IMR-90 (cell line): ENCODE measurements around the gene CXCR2.

Experiments
- BHLHE40 ChIP-seq: fragments of 150-350 bp; IDR thresholded peaks from 2 replicates; pipeline ENCODE4 v1.6.1; 2016; ENCODE audit warnings: mild to moderate bottlenecking, low read depth, low read length
- CEBPB ChIP-seq: IDR thresholded peaks from 2 replicates; pipeline ENCODE4 v1.6.1; 2012; ENCODE audit warnings: low read depth, low read length, improper control_type of control experiment
- CTCF ChIP-seq: conservative IDR thresholded peaks from 2 replicates; pipeline ENCODE4 v1.5.1; 2012; ENCODE audit warnings: mild to moderate bottlenecking, low read depth, low read length, improper control_type of control experiment
- ELK1 ChIP-seq: fragments of 150-350 bp; IDR thresholded peaks from 2 replicates; pipeline ENCODE4 v1.6.1; 2016; ENCODE audit warnings: low read depth, mild to moderate bottlenecking, low read length, moderate library complexity, borderline replicate concordance
- FOS ChIP-seq: fragments of 150-350 bp; IDR thresholded peaks from 2 replicates; pipeline ENCODE4 v1.6.1; 2016; ENCODE audit warnings: low read depth, low read length
- MAFK ChIP-seq: IDR thresholded peaks from 2 replicates; pipeline ENCODE4 v1.6.1; 2012; ENCODE audit warnings: low read depth, low read length, improper control_type of control experiment
- MXI1 ChIP-seq: IDR thresholded peaks from 2 replicates; pipeline ENCODE4 v1.6.1; 2012; ENCODE audit warnings: low read depth, mild to moderate bottlenecking, low read length, moderate library complexity, borderline replicate concordance
- POLR2A ChIP-seq: IDR thresholded peaks from 2 replicates; pipeline ENCODE4 v1.6.1; 2012; ENCODE audit warnings: mild to moderate bottlenecking, low read depth, low read length
- RAD21 ChIP-seq: IDR thresholded peaks from 2 replicates; pipeline ENCODE4 v1.6.1; 2012; ENCODE audit warnings: low read length, improper control_type of control experiment
- RCOR1 ChIP-seq: IDR thresholded peaks from 2 replicates; pipeline ENCODE4 v1.6.1; 2012; ENCODE audit warnings: mild to moderate bottlenecking, low read length, improper control_type of control experiment; ENCODE audit not compliant: insufficient replicate concordance
- RFX5 ChIP-seq: IDR thresholded peaks from 2 replicates; pipeline ENCODE4 v1.8.0; 2012; ENCODE audit warnings: low read depth, mild to moderate bottlenecking, low read length, moderate library complexity
- USF2 ChIP-seq: fragments of 150-350 bp; IDR thresholded peaks from 2 replicates; pipeline ENCODE4 v1.6.1; 2017; ENCODE audit warnings: mild to moderate bottlenecking, antibody characterized with exemption, low read length, low read depth

- TF ChIP-seq CTCF: no peak
- no peak for TF ChIP-seq POLR2A
- TF ChIP-seq BHLHE40: no peak
- no peak for TF ChIP-seq ELK1
- TF ChIP-seq MXI1: no peak
- no peak for TF ChIP-seq RFX5
- TF ChIP-seq FOS: no peak
- TF ChIP-seq USF2: no peak
- no peak for TF ChIP-seq RCOR1
- no peak for TF ChIP-seq CEBPB
- no peak for TF ChIP-seq MAFK
- TF ChIP-seq RAD21: no peak
Observed at GRCh38 chr2:218089259-218089658, 36.6 kb upstream of the CXCR2 start.
